K562 (cell line): ENCODE measurements around the gene PDE4A. TPM values are rescaled to one million over a fixed set of nuclear protein-coding genes. Genes with fewer than 3 reads are reported as not detected.

Experiments
- BHLHE40 ChIP-seq: IDR thresholded peaks from 2 replicates; pipeline ENCODE4 v1.6.1; 2011; ENCODE audit warnings: low read length, improper control_type of control experiment
- E2F6 ChIP-seq, 2 experiments: IDR thresholded peaks; 2 replicates each; pipeline ENCODE4 v1.6.1; 2011; ENCODE audit warnings: borderline replicate concordance in 1 of 2, control low read depth in 1 of 2, low read depth in 1 of 2, low read length in 1 of 2, mild to moderate bottlenecking in 1 of 2, mixed read lengths in 1 of 2, moderate library complexity in 1 of 2; ENCODE audit not compliant: insufficient read depth in 1 of 2, insufficient read length in 1 of 2, poor library complexity in 1 of 2, severe bottlenecking in 1 of 2; ENCODE audit errors: extremely low read depth in 1 of 2
- L3MBTL2 ChIP-seq: fragments of 450-650 bp; IDR thresholded peaks from 2 replicates; pipeline ENCODE4 v1.6.1; 2016; ENCODE audit warnings: mild to moderate bottlenecking, moderate library complexity
- POLR2AphosphoS5 ChIP-seq: IDR thresholded peaks from 2 replicates; pipeline ENCODE4 v1.6.1; 2011; ENCODE audit warnings: mild to moderate bottlenecking, low read depth, low read length, moderate library complexity; ENCODE audit not compliant: control insufficient read depth, insufficient read depth
- SMAD4 ChIP-seq: fragments of 250-450 bp; sonication (Bioruptor Pico); conservative IDR thresholded peaks from 2 replicates; pipeline ENCODE4 v1.8.0; 2021; ENCODE audit warnings: inconsistent platforms, mild to moderate bottlenecking, moderate library complexity
- SREBF1 ChIP-seq: fragments of 150-350 bp; IDR thresholded peaks from 2 replicates; pipeline ENCODE4 v1.6.1; 2014; ENCODE audit warnings: antibody characterized with exemption, low read depth, low read length, borderline replicate concordance
- ZNF740 ChIP-seq, 3 experiments: fragments of 200-800 bp in 1 of 3; sonication (Bioruptor generic) in 1 of 3; sonication (generic) in 1 of 3; formaldehyde crosslinking in 1 of 3; IDR thresholded peaks; 2 replicates each; pipeline versions ENCODE4 v1.6.1 to v1.8.0; 2016 to 2022; ENCODE audit warnings: mild to moderate bottlenecking in 2 of 3, missing compliant biosample characterization in 2 of 3, missing genetic modification characterization in 2 of 3, missing genetic modification reagents in 1 of 3
- polyA plus RNA-seq, 8 experiments: library from polyadenylated mRNA; depleted of rRNA in 4 of 8; stranded (reverse) in 5 of 8; unstranded in 3 of 8; fragments of >200 nt; fragmentation: Nextera tagmentation in 2 of 8; fragmentation: Illumina TruSeq in 1 of 8; extraction: Ambion mirVana in 2 of 8; extraction: Trizol in 1 of 8; gene quantifications; 2 replicates each; pipeline versions ENCODE4 v1.2.1 to v1.2.3, GENCODE V29; 2011 to 2014; ENCODE audit warnings: inconsistent platforms in 1 of 8, missing spikeins in 1 of 8
- total RNA-seq, 7 experiments: library from RNA; depleted of rRNA in 6 of 7; stranded (reverse); fragments of >200 nt in 6 of 7; fragmentation: Illumina TruSeq in 2 of 7; extraction: Trizol in 2 of 7; gene quantifications; 2 replicates each; pipeline versions ENCODE4 v1.2.1 to v1.2.3, GENCODE V29; 2011 to 2021; ENCODE audit warnings: low replicate concordance in 1 of 7
- TF ChIP-seq, protein P1 (sequence below): IDR thresholded peaks from 2 replicates; pipeline ENCODE4 v1.6.1; 2011; ENCODE audit warnings: borderline replicate concordance, low read depth, mild to moderate bottlenecking, moderate library complexity, low read length; ENCODE audit not compliant: insufficient read depth, poor library complexity, severe bottlenecking
- TF ChIP-seq, protein P2 (sequence below): fragments of 450-650 bp; IDR thresholded peaks from 2 replicates; pipeline ENCODE4 v1.6.1; 2017; ENCODE audit warnings: antibody characterized with exemption, mild to moderate bottlenecking
- TF ChIP-seq, protein P3 (sequence below): sonication (generic); formaldehyde crosslinking; IDR thresholded peaks from 2 replicates; pipeline ENCODE4 v1.8.1; 2023; ENCODE audit warnings: mild to moderate bottlenecking, missing genetic modification reagents

Gene PDE4A
- total and polyA plus RNA-seq, 9 of the 15 experiments (the other 6 are each of a cell fraction or from before 2014, with no cell fraction given), result 0.66 to 26.9 (median 4.6) TPM

DNA sequence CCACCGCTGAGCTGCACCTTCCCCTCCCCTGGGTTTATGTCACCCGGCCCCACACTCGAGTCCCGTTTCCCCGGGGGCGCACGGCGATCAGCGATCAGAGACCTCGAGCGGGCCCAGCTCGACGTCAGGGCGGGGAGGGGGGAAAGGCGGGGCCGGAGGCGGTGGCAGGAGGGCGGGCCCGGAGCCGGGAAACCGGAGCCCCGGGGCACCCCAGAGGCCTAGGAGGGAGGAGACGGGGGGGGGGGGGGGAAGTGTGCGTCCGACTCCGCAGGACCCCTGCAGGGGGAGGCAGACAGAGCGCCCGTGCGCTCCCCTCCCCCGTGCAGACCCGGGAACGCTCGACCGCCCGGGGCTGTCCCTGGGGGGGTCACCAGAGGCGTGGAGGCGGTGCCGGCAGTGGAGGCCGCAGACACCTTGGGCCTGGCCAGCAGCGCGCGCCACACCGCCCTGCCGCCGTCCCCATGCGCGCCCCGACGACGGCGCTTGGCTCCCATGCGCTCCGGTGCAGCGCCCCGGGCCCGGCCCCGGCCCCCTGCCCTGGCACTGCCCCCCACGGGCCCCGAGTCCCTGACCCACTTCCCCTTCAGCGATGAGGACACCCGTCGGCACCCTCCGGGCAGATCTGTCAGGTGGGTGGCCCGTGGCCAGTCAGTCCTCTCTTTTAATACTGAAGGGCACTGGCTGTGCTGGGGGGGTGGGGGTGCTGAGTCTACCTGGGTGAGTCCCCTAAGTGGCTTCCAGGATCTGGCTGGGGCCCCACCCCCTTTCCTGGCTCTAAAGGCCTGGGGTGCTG is 11.8 kb downstream of the PDE4A start (continued):
- peak; percentile 45; the same call in 1 of the 2 replicates for TF ChIP-seq POLR2AphosphoS5
- peak; percentile 85 to 88 for TF ChIP-seq E2F6 (IDR thresholded peaks at IDR 0.05; ENCODE audit: borderline replicate concordance in 1 of 2, extremely low read depth in 1 of 2, insufficient read depth in 1 of 2, insufficient read length in 1 of 2, low read depth in 1 of 2, low read length in 1 of 2, poor library complexity in 1 of 2, severe bottlenecking in 1 of 2)
- TF ChIP-seq BHLHE40, result peak; percentile 31
- TF ChIP-seq SMAD4 (CRISPR knock-in tag), result peak; percentile 38; the same call in 1 of the 2 replicates
- TF ChIP-seq, protein P1, sequence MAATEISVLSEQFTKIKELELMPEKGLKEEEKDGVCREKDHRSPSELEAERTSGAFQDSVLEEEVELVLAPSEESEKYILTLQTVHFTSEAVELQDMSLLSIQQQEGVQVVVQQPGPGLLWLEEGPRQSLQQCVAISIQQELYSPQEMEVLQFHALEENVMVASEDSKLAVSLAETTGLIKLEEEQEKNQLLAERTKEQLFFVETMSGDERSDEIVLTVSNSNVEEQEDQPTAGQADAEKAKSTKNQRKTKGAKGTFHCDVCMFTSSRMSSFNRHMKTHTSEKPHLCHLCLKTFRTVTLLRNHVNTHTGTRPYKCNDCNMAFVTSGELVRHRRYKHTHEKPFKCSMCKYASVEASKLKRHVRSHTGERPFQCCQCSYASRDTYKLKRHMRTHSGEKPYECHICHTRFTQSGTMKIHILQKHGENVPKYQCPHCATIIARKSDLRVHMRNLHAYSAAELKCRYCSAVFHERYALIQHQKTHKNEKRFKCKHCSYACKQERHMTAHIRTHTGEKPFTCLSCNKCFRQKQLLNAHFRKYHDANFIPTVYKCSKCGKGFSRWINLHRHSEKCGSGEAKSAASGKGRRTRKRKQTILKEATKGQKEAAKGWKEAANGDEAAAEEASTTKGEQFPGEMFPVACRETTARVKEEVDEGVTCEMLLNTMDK, result peak; percentile 87
- peak; percentile 99 for TF ChIP-seq ZNF740 (CRISPR knock-in tag; IDR thresholded peaks at IDR 0.05)
- TF ChIP-seq ZNF740 (tag; IDR thresholded peaks at IDR 0.05), result peak in 1 of 2 experiments; percentile 92; a peak in 2 of 4 replicates
- TF ChIP-seq, protein P2, sequence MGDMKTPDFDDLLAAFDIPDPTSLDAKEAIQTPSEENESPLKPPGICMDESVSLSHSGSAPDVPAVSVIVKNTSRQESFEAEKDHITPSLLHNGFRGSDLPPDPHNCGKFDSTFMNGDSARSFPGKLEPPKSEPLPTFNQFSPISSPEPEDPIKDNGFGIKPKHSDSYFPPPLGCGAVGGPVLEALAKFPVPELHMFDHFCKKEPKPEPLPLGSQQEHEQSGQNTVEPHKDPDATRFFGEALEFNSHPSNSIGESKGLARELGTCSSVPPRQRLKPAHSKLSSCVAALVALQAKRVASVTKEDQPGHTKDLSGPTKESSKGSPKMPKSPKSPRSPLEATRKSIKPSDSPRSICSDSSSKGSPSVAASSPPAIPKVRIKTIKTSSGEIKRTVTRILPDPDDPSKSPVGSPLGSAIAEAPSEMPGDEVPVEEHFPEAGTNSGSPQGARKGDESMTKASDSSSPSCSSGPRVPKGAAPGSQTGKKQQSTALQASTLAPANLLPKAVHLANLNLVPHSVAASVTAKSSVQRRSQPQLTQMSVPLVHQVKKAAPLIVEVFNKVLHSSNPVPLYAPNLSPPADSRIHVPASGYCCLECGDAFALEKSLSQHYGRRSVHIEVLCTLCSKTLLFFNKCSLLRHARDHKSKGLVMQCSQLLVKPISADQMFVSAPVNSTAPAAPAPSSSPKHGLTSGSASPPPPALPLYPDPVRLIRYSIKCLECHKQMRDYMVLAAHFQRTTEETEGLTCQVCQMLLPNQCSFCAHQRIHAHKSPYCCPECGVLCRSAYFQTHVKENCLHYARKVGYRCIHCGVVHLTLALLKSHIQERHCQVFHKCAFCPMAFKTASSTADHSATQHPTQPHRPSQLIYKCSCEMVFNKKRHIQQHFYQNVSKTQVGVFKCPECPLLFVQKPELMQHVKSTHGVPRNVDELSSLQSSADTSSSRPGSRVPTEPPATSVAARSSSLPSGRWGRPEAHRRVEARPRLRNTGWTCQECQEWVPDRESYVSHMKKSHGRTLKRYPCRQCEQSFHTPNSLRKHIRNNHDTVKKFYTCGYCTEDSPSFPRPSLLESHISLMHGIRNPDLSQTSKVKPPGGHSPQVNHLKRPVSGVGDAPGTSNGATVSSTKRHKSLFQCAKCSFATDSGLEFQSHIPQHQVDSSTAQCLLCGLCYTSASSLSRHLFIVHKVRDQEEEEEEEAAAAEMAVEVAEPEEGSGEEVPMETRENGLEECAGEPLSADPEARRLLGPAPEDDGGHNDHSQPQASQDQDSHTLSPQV, result peak; percentile 77
- TF ChIP-seq SREBF1, result no peak
- TF ChIP-seq, protein P3, sequence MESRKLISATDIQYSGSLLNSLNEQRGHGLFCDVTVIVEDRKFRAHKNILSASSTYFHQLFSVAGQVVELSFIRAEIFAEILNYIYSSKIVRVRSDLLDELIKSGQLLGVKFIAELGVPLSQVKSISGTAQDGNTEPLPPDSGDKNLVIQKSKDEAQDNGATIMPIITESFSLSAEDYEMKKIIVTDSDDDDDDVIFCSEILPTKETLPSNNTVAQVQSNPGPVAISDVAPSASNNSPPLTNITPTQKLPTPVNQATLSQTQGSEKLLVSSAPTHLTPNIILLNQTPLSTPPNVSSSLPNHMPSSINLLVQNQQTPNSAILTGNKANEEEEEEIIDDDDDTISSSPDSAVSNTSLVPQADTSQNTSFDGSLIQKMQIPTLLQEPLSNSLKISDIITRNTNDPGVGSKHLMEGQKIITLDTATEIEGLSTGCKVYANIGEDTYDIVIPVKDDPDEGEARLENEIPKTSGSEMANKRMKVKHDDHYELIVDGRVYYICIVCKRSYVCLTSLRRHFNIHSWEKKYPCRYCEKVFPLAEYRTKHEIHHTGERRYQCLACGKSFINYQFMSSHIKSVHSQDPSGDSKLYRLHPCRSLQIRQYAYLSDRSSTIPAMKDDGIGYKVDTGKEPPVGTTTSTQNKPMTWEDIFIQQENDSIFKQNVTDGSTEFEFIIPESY (CRISPR knock-in tag), result 0 out of 2 replicates have a peak, but pooled peaks have one; percentile 19
- peak; percentile 87 for TF ChIP-seq L3MBTL2
